ENCODE results near the gene ARHGEF39.

ARHGEF39 gene

GRCh38 chr9:35673132-35674024 lies 8.4 kb upstream of the ARHGEF39 start, which contains the start of gene CA9:
CA9 (plus strand) TSS chr9:35673928; CDS start chr9:35673960, 32 bp downstream.
- DNase-seq, result peak; percentile 54

- no peak for DNase-seq
Measured at GRCh38 chr9:35669331-35670145, 4.5 kb upstream of the ARHGEF39 start.

- DNase-seq, result no peak
Measured at GRCh38 chr9:35667939-35668338, 2.9 kb upstream of the ARHGEF39 start.

GRCh38 chr9:35666549-35666948 lies 1.6 kb upstream of the ARHGEF39 start:
- no peak for DNase-seq

GRCh38 chr9:35666045-35666444 lies 1.1 kb upstream of the ARHGEF39 start:
- DNase-seq, result peak; percentile 75

GRCh38 chr9:35665471-35665818 lies 450 bp upstream of the ARHGEF39 start:
- no peak for DNase-seq

- no peak for DNase-seq
Measured at GRCh38 chr9:35662437-35662836, 2.6 kb downstream of the ARHGEF39 start.

GRCh38 chr9:35661756-35662350 lies 3.1 kb downstream of the ARHGEF39 start:
- no peak for DNase-seq

GRCh38 chr9:35660966-35661415 lies 4.0 kb downstream of the ARHGEF39 start:
- peak; percentile 53 for DNase-seq

GRCh38 chr9:35659340-35659739 lies 5.7 kb downstream of the ARHGEF39 start:
- peak; percentile 54 for DNase-seq

- DNase-seq, result peak; percentile 53
Measured at GRCh38 chr9:35658968-35659220, 6.1 kb downstream of the ARHGEF39 start.

GRCh38 chr9:35658137-35658967 lies 6.6 kb downstream of the ARHGEF39 start, which contains the start of gene CCDC107:
CCDC107 (plus strand) TSS chr9:35658292; CDS start chr9:35658380, 88 bp downstream.
- peak; percentile 83 for DNase-seq

DNA sequence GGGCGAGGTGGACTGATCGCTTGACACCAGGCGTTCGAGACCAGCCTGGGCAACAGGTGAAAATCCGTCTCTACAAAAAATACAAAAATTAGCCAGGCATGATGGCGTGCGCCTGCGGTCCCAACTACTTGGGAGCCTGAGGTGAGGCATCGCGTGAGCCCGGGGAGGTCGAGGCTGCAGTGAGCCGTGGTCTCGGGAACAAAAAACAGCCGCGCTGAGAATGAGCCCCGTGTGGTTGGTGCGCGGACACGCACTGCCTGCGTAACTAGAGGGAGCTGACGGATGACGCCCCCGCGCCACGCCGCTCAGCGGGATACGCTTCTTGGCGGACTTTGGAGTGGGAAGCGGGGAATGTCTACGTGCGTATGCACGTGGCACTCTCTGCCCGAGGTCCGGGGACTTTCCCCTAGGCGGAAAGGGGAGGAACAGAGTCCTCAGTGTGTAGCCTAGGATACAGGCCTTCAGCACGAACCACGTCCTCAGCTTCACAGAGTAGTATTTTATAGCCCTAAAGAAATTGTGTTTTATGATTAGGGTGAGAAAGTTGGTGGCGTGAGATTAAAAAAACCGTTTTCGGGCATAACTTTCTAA lies 7.4 kb downstream of the ARHGEF39 start, which contains the start of gene RMRP:
RMRP (minus strand) TSS at position 474 of the 591 bp plus-strand sequence.
- peak; percentile 100 for DNase-seq

- no peak for DNase-seq
Measured at GRCh38 chr9:35656831-35657545, 8.0 kb downstream of the ARHGEF39 start.

DNA sequence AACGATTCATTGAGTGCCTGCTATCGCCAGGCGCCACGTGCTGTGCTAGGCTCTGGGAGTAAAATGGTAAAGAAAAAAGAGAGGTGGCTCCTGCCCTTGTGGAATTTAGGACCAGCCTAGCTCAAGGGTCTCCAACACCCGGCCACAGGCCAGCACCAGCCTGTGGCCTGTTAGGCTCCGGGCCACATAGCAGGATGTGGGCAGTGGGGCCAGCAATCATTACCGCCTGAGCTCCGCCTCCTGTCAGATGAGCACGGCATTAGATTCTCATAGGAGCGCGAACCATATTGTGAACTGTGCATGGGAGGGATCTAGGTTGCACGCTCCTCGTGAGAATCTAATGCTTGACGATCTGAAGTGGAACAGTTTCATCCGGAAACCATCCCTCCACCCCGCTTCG lies 8.6 kb downstream of the ARHGEF39 start:
- DNase-seq, result no peak

DNA sequence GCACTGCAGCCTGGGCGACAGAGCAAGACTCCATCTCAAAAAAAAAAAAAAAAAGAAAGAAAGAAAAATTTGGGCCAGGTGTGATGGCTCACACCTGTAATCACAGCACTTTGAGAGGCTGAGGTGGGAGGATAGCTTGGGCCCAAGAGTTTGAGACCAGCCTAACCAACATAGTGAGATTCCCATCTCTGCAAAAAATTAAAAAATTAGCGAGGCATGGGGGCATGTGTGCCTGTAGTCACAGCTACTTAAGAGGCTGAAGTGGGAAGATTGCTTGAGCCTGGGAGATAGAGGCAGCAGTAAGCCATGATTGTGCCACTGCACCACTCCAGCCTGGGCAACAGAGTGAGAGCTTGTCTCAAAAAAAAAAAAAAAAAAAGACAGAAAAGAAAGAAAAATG lies 11.4 kb downstream of the ARHGEF39 start:
- no peak for DNase-seq

- no peak for DNase-seq
Measured at GRCh38 chr9:35652829-35653209, 12.2 kb downstream of the ARHGEF39 start.

- DNase-seq, result peak; percentile 37
Measured at GRCh38 chr9:35651956-35652828, 12.8 kb downstream of the ARHGEF39 start.

- DNase-seq, result no peak
Measured at GRCh38 chr9:35650341-35651158, 14.4 kb downstream of the ARHGEF39 start, which contains the start of gene SIT1. SIT1 (minus strand) TSS chr9:35650931; CDS start chr9:35650853, 78 bp downstream.
